ENCODE results near the gene RFNG. TPM values are rescaled to one million over a fixed set of nuclear protein-coding genes. Genes with fewer than 3 reads are reported as not detected.

The RFNG gene
- total RNA-seq, 2 experiments from 2014 or later, result 19.4 to 20.8 TPM

GRCh38 chr17:82012261-82012639 is 39.4 kb downstream of the RFNG start:
- Mint-ChIP-seq H3K4me1 (ENCODE audit: low read depth) (peaks cover 9% of the 10 kb centered on the region), H3K9me3 (ENCODE audit: insufficient read depth) (no peaks in the 10 kb centered on the region), H3K27ac (no peak overlapping the region), H3K4me3 (no peak overlapping the region), H3K27me3 (ENCODE audit: low read depth) (no peaks in the 10 kb centered on the region), H3K36me3 (ENCODE audit: low read depth) (no peaks in the 10 kb centered on the region)
- POLR2A ChIA-PET, result no interaction called here
- no peak for DNase-seq
- ATAC-seq, result no peak
- CTCF ChIA-PET, result interaction anchor here (1.7 kb wide), 1 partner anchor 53 kb away, joined by 5 read pairs; no protein-coding TSS in a partner anchor

GRCh38 chr17:82011617-82012187 is 39.9 kb downstream of the RFNG start:
- ChIA-PET CTCF (interaction anchor here (1.0 kb wide), 2 partner anchors 8 to 26 kb away, joined by 3 read pairs; partner anchors contain the start of gene DCXR), POLR2A (interaction anchor here (1.6 kb wide), 1 partner anchor 10 kb away, joined by 3 read pairs; no protein-coding TSS in a partner anchor)
- Mint-ChIP-seq H3K27me3 (ENCODE audit: low read depth) (no peaks in the 10 kb centered on the region), H3K36me3 (ENCODE audit: low read depth) (no peaks in the 10 kb centered on the region), H3K4me3 (no peak overlapping the region), H3K27ac (no peak overlapping the region), H3K9me3 (ENCODE audit: insufficient read depth) (no peaks in the 10 kb centered on the region), H3K4me1 (ENCODE audit: low read depth) (peaks cover 9% of the 10 kb centered on the region)
- ATAC-seq (no peak), DNase-seq (no peak)

- ATAC-seq, result no peak
- ChIA-PET POLR2A (interaction anchor here (1.6 kb wide), 1 partner anchor 11 kb away, joined by 3 read pairs; no protein-coding TSS in a partner anchor), CTCF (interaction anchor here (0.5 to 1.9 kb wide), 4 partner anchors 9 to 118 kb away, joined by 3 to 5 read pairs (median 3); partner anchors contain the start of gene DCXR)
- Mint-ChIP-seq H3K4me1 (ENCODE audit: low read depth) (peaks cover 9% of the 10 kb centered on the region), H3K36me3 (ENCODE audit: low read depth) (no peaks in the 10 kb centered on the region), H3K9me3 (ENCODE audit: insufficient read depth) (no peaks in the 10 kb centered on the region), H3K27me3 (ENCODE audit: low read depth) (no peaks in the 10 kb centered on the region), H3K27ac (no peak overlapping the region), H3K4me3 (no peak overlapping the region)
- DNase-seq, result no peak
Observed at GRCh38 chr17:82010575-82011525, 40.8 kb downstream of the RFNG start.

DNA sequence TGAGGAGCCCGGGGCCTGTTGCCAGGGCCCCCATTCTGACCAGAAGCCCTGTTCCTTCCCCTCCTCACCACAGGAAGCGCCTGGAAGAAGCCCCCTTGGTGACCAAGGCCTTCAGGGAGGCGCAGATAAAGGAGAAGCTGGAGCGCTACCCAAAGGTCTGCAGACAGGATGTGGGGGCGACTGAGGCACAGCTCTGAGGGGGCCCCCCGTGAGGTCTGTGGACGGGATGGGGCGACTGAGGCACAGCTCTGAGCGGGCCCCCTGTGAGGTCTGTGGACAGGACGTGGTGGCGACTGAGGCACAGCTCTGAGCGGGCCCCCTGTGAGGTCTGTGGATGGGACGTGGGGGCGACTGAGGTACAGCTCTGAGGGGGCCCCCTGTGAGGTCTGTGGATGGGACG is 42.2 kb downstream of the RFNG start:
- POLR2A ChIA-PET, result interaction anchor here (0.6 to 0.9 kb wide), 3 partner anchors 8 to 12 kb away, joined by 3 to 4 read pairs (median 3); no protein-coding TSS in a partner anchor
- Mint-ChIP-seq H3K4me1 (ENCODE audit: low read depth) (peaks cover 9% of the 10 kb centered on the region), H3K4me3 (no peak overlapping the region), H3K36me3 (ENCODE audit: low read depth) (no peaks in the 10 kb centered on the region), H3K27me3 (ENCODE audit: low read depth) (no peaks in the 10 kb centered on the region), H3K27ac (no peak overlapping the region), H3K9me3 (ENCODE audit: insufficient read depth) (no peaks in the 10 kb centered on the region)
- CTCF ChIA-PET, result interaction anchor here (1.9 to 2.1 kb wide), 2 partner anchors 10 to 50 kb away, joined by 5 read pairs; no protein-coding TSS in a partner anchor
- DNase-seq (no peak), ATAC-seq (no peak)

GRCh38 chr17:82008941-82009405 is 42.6 kb downstream of the RFNG start:
- Mint-ChIP-seq H3K4me1 (ENCODE audit: low read depth) (peaks cover 9% of the 10 kb centered on the region), H3K4me3 (no peak overlapping the region), H3K36me3 (ENCODE audit: low read depth) (no peaks in the 10 kb centered on the region), H3K27me3 (ENCODE audit: low read depth) (no peaks in the 10 kb centered on the region), H3K9me3 (ENCODE audit: insufficient read depth) (no peaks in the 10 kb centered on the region), H3K27ac (no peak overlapping the region)
- CTCF ChIA-PET, result interaction anchor here (1.9 to 2.1 kb wide), 2 partner anchors 11 to 50 kb away, joined by 5 read pairs; no protein-coding TSS in a partner anchor
- DNase-seq, result no peak
- POLR2A ChIA-PET, result interaction anchor here (0.8 to 0.9 kb wide), 2 partner anchors 11 to 13 kb away, joined by 3 to 4 read pairs; no protein-coding TSS in a partner anchor
- no peak for ATAC-seq

DNA sequence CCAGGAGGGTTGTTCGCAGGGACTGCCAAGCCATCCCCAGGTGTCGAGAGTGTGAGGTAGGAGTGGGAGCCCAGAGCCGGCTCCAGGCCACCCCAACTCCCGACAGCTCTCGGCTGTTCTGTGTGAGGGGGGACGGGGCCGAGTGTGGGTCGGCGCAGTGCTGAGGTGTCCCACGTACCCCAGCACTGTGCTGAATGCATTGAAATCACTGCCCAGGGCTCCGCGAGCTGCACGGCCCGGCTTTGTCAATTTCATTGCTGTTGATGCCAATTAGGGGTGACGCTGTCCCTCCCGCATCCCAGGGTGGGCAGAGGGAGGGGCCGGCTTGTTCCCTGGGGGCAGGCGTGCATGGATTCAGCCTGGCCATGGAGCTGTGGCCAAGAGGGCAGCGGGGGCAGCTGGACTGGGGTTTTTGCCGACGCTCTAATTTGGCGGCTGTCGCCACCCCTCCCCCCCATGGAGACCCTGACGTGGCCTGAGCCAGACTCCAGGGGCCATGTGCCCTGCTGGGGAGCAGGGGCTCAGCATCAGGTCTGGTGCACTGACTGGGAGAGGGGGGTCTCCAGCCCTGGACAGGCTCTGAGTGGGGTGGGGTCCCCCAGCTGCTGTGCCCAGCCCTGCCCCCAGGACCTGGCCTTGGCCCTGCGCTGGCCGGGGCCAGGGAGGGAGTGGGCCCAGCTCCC is 43.2 kb downstream of the RFNG start:
- POLR2A ChIA-PET, result interaction anchor here (0.9 kb wide), 1 partner anchor 11 kb away, joined by 3 read pairs; no protein-coding TSS in a partner anchor
- DNase-seq (no peak), ATAC-seq (no peak)
- Mint-ChIP-seq H3K4me1 (ENCODE audit: low read depth) (peaks cover 9% of the 10 kb centered on the region), H3K9me3 (ENCODE audit: insufficient read depth) (no peaks in the 10 kb centered on the region), H3K27me3 (ENCODE audit: low read depth) (no peaks in the 10 kb centered on the region), H3K27ac (no peak overlapping the region), H3K4me3 (no peak overlapping the region), H3K36me3 (ENCODE audit: low read depth) (no peaks in the 10 kb centered on the region)
- CTCF ChIA-PET, result interaction anchor here (1.9 to 2.1 kb wide), 2 partner anchors 11 to 49 kb away, joined by 5 read pairs; no protein-coding TSS in a partner anchor

DNA sequence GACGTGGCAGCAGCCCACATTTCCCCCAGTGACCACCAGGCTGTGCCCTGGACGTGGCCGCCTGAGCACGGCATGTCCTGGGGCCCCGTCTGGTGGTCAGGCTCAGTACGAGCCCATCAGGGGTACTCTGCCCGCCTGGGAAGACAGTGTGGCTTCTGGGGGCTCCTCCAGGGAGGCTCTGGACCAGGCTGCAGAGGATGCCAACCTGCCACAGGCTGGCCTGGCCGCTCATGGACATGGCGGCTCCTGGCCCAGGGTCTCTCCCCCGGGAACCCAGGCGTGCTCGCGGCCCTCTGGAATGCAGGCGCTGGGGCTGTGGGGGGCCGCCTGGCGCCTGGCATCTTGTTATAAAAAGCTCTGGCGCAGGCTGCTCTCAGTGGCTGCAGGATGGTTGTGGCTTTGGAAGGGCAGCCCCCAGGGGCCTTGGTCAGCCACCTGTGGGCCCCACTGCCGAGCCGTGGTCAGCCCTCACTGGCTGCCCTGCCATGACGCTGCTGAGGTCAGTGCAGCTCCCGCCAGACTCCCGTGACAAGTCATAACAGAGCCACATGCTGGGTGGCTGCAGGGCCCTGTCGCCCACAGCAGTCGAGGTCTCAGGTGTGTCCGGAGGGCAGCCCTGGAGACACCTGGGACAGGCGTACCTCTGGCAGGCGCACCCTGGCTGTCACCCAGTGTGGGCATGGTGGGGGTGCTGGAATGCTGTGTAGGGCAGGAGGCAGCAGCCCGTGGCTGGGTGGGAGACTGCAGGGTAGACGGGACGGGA is 43.9 kb downstream of the RFNG start:
- DNase-seq, result no peak
- no peak for ATAC-seq
- Mint-ChIP-seq H3K36me3 (ENCODE audit: low read depth) (no peaks in the 10 kb centered on the region), H3K4me1 (ENCODE audit: low read depth) (peaks cover 9% of the 10 kb centered on the region), H3K4me3 (no peak overlapping the region), H3K9me3 (ENCODE audit: insufficient read depth) (no peaks in the 10 kb centered on the region), H3K27me3 (ENCODE audit: low read depth) (no peaks in the 10 kb centered on the region), H3K27ac (no peak overlapping the region)
- ChIA-PET CTCF (no interaction called here), POLR2A (no interaction called here)

DNA sequence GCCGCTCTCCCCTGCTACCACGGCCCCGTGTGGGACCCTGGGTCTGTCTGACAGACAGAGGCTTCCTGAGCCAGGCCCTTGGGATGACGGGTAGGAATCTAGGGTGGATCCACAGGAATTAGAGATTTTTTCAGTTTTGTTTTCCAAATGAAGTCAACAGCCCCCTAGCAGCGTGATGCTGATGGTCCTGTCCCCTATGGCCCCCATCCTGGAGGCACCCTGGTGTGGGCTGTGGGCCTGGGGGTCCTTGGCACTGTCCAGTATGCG is 44.5 kb downstream of the RFNG start:
- H3K4me1 Mint-ChIP-seq (ENCODE audit: low read depth), result peaks cover 9% of the 10 kb centered on the region
- no peaks in the 10 kb centered on the region for H3K36me3 Mint-ChIP-seq (ENCODE audit: low read depth)
- ChIA-PET CTCF (interaction anchor here (1.5 kb wide), 1 partner anchor 13 kb away, joined by 3 read pairs; no protein-coding TSS in a partner anchor), POLR2A (no interaction called here)
- no peak for ATAC-seq
- DNase-seq, result no peak
- H3K27me3 Mint-ChIP-seq (ENCODE audit: low read depth), result no peaks in the 10 kb centered on the region
- H3K27ac Mint-ChIP-seq, result no peak overlapping the region
- no peak overlapping the region for H3K4me3 Mint-ChIP-seq
- no peaks in the 10 kb centered on the region for H3K9me3 Mint-ChIP-seq (ENCODE audit: insufficient read depth)

DNA sequence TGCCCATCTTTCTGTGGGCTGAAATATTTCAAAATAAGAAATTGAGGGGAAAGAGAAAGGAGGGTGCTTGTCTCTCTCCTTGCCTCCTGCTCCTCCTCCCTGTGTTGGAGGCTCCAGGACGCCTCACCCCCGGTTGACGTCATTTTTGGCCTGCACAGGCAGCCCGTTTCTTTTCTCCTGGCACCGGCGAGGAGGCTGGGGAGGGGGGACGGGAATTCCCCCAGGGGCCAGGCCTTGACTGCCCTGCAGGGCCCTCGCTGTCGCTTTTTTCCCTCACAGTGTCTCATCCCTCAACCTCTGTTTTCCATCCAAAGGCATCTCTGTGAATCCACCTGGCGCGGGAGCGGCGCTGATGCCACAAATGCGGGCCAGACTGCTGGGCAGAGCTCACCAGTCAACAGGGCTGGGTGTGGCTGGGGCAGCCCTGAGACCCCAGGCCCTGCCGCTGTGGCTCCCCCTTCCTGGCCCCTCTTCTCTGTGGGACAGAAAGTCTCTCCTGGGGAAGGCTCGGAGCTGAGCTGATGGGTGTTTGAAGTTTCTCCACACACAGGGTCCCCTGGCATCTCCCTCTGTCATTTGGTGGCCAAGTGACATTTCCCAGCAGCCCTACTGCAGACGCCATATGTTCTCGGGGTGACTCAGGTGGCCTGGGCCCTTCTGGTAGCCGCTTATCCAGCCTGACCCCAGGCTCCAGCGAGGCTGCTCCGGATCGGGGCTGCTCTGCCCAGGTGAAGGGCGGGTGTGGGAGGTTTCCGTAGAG is 45.0 kb downstream of the RFNG start:
- no peaks in the 10 kb centered on the region for H3K27me3 Mint-ChIP-seq (ENCODE audit: low read depth)
- H3K27ac Mint-ChIP-seq, result no peak overlapping the region
- DNase-seq, result no peak
- no peaks in the 10 kb centered on the region for H3K36me3 Mint-ChIP-seq (ENCODE audit: low read depth)
- no peak for ATAC-seq
- ChIA-PET POLR2A (no interaction called here), CTCF (interaction anchor here (1.5 kb wide), 1 partner anchor 14 kb away, joined by 3 read pairs; no protein-coding TSS in a partner anchor)
- H3K4me1 Mint-ChIP-seq (ENCODE audit: low read depth), result peaks cover 9% of the 10 kb centered on the region
- no peak overlapping the region for H3K4me3 Mint-ChIP-seq
- no peaks in the 10 kb centered on the region for H3K9me3 Mint-ChIP-seq (ENCODE audit: insufficient read depth)

- no peak overlapping the region for H3K27ac Mint-ChIP-seq
- no peak overlapping the region for H3K4me3 Mint-ChIP-seq
- no peaks in the 10 kb centered on the region for H3K27me3 Mint-ChIP-seq (ENCODE audit: low read depth)
- no peak for DNase-seq
- no peaks in the 10 kb centered on the region for H3K9me3 Mint-ChIP-seq (ENCODE audit: insufficient read depth)
- peaks cover 9% of the 10 kb centered on the region for H3K4me1 Mint-ChIP-seq (ENCODE audit: low read depth)
- POLR2A ChIA-PET, result no interaction called here
- no peaks in the 10 kb centered on the region for H3K36me3 Mint-ChIP-seq (ENCODE audit: low read depth)
- CTCF ChIA-PET, result interaction anchor here (1.5 kb wide), 1 partner anchor 15 kb away, joined by 3 read pairs; no protein-coding TSS in a partner anchor
- ATAC-seq, result no peak
Observed at GRCh38 chr17:82005701-82006348, 45.8 kb downstream of the RFNG start.
